SKM-1 treated with dmso at 0.1 percent for 144 hours (cell line): ENCODE data around the gene CCT7.
"Not testable (repeated sequence)": the region's sequence is repeated elsewhere in the genome, so short reads cannot be mapped to it uniquely, and the experiment has no call there.

Source experiments
- DNase-seq: peaks from one replicate; lab custom pipeline; 2025; ENCODE audit not compliant: unreplicated experiment; lab: John Stamatoyannopoulos, UW

Gene CCT7

GRCh38 chr2:73233932-73234832, at the start of gene CCT7:
TSS of gene CCT7 (plus strand) at chr2:73234308. CDS start at chr2:73234379, 71 bp downstream.
- DNase-seq, result peak; percentile 98

DNA sequence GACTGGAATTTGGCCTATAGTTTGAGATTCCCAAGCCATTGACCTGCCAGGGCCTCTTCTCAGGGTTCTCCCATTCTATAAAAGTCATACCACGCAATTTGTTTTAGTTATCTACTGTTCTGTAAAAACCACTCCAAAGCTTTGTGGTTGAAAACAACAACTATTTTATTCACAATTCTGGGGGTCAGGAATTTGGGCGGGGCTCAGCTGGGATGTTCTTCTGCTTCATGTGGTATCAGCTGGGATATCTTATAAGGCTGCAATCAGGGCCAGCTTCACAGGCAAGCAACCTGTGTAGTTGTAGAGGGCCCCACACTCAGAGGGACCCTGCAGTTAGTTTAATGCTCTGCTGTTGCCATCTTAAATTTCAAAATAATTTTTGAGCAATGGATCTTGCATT, 48.1 kb upstream of the CCT7 start:
- DNase-seq, result no peak

DNA sequence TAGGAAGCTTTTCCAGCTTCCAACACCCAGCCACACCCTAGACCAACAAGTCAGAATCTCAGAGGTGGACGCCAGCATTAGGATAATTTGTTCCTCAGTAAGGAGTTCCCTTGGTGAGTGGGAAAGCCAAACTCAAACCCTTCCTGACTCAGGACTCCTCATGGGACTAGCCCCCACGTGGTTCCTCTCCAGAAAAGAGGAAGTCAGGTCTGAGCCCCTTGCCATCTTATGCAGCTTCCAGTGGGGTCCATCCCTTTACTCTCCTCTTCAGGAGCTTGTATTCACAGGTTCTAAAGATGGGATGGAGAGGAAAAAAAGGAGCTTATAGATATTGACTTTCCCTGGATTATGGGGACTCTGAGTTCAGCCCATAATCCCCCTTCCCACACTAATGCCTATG, 46.6 kb upstream of the CCT7 start:
- DNase-seq, result no peak

DNA sequence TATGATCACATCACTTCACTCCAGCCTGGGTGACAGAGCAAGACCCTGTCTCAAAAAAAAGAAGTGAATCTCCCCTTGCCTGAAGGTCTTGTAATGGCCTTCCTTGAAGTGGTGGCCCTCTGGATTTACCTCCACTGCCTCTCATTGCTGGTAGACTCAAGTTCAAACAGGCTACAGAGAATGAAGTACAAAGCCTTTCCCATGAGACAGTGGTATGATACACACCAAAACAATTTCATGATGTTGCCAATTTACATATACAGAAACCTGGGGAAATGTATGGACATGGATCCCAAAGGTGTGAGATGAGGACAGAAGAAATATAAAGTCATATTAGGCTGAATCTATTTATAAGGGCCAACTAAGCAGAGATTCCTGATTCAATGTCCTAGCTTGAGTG, 36.5 kb upstream of the CCT7 start:
- DNase-seq, result no peak

DNA sequence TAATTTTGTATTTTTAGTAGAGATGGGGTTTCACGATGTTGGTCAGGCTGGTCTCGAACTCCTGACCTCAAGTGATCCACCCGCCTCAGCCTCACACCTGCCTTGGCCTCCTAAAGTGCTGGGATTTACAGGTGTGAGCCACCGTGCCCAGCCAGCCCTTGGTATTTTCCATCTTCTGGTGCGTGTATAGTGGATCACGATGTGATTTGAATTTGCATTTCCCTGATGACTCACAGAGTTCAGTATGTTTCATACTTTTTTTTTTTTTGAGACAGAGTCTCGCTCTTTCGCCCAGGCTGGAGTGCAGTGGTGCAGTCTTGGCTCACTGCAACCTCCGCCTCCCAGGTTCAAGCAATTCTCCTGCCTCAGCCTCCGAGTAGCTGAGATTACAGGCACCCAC, 33.8 kb upstream of the CCT7 start:
- not testable (repeated sequence) for DNase-seq

GRCh38 chr2:73202156-73203054, 31.7 kb upstream of the CCT7 start, which contains the start of gene NOTO:
TSS of gene NOTO (plus strand) at chr2:73202574. CDS start at chr2:73202667, 93 bp downstream.
- no peak for DNase-seq

DNA sequence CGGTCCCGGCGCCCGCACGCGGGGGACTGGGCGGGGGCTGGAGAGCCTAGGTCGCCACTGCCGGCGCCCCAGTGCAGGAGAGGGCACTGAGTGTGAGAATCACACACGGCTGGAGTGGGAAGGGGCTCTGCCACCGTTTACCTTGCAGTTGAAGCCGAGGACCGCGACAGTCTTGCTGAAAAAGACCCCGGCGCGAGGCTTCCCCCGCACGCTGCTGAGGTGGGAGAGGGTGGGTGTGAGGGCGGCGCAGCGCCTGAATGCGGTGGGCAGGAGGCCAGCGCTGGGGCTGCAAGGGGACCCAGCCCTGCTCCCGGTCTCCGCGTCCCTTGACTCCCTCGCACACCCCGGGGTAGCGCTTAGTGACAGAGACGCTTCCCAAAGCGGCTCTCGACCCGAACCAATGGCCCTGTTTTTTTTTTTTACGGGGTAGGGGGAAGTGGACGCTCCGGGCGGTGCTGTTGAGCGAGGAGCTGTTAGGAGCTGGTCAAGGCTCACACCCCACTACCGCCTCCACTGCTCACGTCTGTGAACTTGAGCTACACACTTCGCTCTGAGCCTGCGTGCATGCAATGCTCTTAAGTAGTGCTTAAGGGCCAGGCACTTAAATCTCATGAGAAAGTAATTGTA, 30.9 kb upstream of the CCT7 start:
- DNase-seq, result no peak

GRCh38 chr2:73205611-73206010, 28.5 kb upstream of the CCT7 start:
- DNase-seq, result no peak

DNA sequence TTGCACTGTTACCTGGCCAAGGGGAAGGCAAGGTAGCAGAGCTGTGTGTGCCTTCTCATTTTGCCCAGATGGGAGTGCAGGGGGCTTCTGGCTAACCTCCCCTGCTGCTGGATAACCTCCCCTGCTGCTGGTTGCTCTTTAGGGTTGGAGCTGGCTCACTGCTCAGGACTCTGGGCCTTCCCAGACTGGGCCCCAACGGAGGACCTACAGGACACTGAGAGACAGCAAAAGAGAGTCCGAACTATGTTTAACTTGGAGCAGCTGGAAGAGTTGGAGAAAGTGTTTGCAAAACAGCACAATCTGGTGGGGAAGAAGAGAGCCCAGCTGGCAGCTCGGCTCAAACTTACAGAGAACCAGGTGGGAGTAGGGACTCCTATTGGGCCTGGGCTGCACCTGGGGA, 25.9 kb upstream of the CCT7 start:
- no peak for DNase-seq

GRCh38 chr2:73210019-73210418, 24.1 kb upstream of the CCT7 start:
- DNase-seq, result no peak

- no peak for DNase-seq
These were observed 23.4 kb upstream of the CCT7 start for GRCh38 chr2:73210696-73211095.

- DNase-seq, result no peak
These were observed 22.0 kb upstream of the CCT7 start for GRCh38 chr2:73212098-73212447.

- DNase-seq, result peak; percentile 60
These were observed 21.5 kb upstream of the CCT7 start for GRCh38 chr2:73212448-73213176.

GRCh38 chr2:73214120-73215035, 19.7 kb upstream of the CCT7 start, which contains the start of gene SMYD5:
TSS of gene SMYD5 (plus strand) at chr2:73214245. CDS start at chr2:73214267, 22 bp downstream.
- peak; percentile 76 for DNase-seq

DNA sequence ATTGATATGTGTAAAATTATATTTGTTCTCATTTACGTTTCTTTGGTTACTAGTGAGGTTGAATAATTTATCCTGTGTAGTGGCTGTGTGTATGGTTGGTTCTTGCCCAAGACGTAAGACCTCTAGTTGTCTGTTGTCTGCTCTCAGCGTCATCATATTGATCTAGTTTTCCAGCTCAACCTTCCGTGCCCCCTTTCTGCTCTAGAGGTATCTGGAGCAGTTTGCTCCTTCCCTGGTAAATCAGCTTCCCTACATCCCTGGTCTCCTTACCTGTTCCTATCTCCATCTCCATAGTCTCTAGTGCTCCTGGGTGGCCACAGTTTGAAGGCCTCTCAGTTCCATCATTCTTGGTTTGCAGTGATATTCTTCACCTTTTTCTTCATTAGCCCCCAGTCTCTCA, 18.9 kb upstream of the CCT7 start:
- no peak for DNase-seq

DNA sequence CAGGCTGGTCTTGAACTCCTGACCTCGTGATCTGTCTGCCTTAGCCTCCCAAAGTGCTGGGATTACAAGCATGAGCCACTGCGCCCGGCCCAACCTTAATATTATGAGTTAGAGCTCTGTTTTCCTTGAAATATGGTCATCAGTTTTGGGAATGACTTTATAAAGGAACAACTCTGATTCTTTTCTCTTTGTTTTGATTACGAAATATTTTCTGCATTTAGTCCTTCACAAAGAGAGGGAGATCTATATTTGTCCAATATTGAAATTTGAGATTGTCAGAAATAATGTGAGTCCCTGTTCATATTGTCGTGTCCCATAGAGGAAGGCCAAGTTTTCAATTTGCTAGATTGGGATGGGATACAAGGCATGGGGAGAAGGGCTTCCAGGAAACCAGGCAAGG, 16.9 kb upstream of the CCT7 start:
- DNase-seq, result no peak

GRCh38 chr2:73217826-73218225, 16.3 kb upstream of the CCT7 start:
- no peak for DNase-seq

DNA sequence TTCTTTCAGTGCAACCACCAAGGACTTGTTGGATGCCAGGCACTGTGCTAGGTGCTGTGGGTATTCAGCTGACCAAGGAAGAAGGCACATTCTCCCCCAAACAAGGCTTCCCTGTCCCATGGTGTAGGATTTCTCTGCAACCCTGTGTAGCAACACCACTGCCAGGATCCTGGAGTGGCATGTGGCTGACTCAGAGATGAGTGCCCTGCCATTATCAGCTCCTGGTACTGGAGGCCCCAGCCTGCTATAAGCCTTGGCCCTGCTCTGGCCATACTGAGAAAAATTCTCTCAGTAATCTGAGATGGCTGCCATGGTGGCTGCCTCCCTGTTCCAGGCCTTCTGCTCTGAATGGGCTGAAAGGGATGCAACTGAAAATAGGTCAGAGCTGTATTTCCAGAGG, 15.8 kb upstream of the CCT7 start:
- DNase-seq, result no peak

- DNase-seq, result no peak
These were observed 10.3 kb upstream of the CCT7 start for GRCh38 chr2:73223821-73224220.
